Spleen (tissue), 11 donors: ENCODE results near the gene TSHZ3. TPM values are rescaled to one million over a fixed set of nuclear protein-coding genes. Genes with fewer than 3 reads are reported as not detected.
A peak's percentile ranks its signal among the peaks of the same experiment; 100 is the strongest.

Source experiments
- DNase-seq: peaks from one replicate; pipeline ENCODE4 v3.0.0-alpha.2; 2020
- H3K27ac ChIP-seq, 8 donors: fragments of 200-600 bp; sonication (generic) in 7 of 8; 1 replicate in 4 of 8; 2 replicates in 4 of 8; pipeline versions ENCODE4 v1.5.0 to v1.8.0; 2016 to 2021; ENCODE audit warnings: inconsistent platforms in 4 of 8, mild to moderate bottlenecking in 4 of 8, moderate library complexity in 1 of 8
- H3K27me3 ChIP-seq, 7 donors: fragments of 200-600 bp; sonication (generic) in 6 of 7; replicated peaks in 1 of 7; 1 replicate in 4 of 7; 2 replicates in 3 of 7; pipeline versions ENCODE4 v1.5.0 to v1.8.0; 2016 to 2021; ENCODE audit warnings: inconsistent platforms in 3 of 7, mild to moderate bottlenecking in 1 of 7
- H3K36me3 ChIP-seq, 6 donors: fragments of 200-600 bp; sonication (generic) in 5 of 6; 1 replicate in 4 of 6; 2 replicates in 2 of 6; pipeline versions ENCODE4 v1.5.0 to v1.8.0; 2016 to 2021; ENCODE audit warnings: inconsistent platforms in 2 of 6
- H3K4me1 ChIP-seq, 6 donors: fragments of 200-600 bp; sonication (generic) in 5 of 6; 1 replicate in 3 of 6; 2 replicates in 3 of 6; pipeline versions ENCODE4 v1.5.0 to v1.8.0; 2016 to 2021; ENCODE audit warnings: inconsistent platforms in 3 of 6
- H3K4me3 ChIP-seq, 8 donors: fragments of 200-600 bp; sonication (generic) in 7 of 8; 1 replicate in 4 of 8; 2 replicates in 4 of 8; pipeline versions ENCODE4 v1.5.0 to v1.8.0; 2016 to 2021; ENCODE audit warnings: inconsistent platforms in 4 of 8, mild to moderate bottlenecking in 4 of 8, moderate library complexity in 2 of 8
- H3K9me3 ChIP-seq, 8 donors: fragments of 200-600 bp; sonication (generic) in 7 of 8; 1 replicate in 4 of 8; 2 replicates in 4 of 8; pipeline versions ENCODE4 v1.5.0 to v1.8.0; 2016 to 2021; ENCODE audit warnings: inconsistent platforms in 4 of 8
- POLR2A ChIP-seq, 3 donors: fragments of 450-650 bp; IDR thresholded peaks; one replicate each; pipeline ENCODE4 v1.5.1; 2017; ENCODE audit warnings: antibody characterized with exemption in 3 of 3, mild to moderate bottlenecking in 1 of 3
- POLR2AphosphoS5 ChIP-seq, 3 donors: sonication (generic); formaldehyde crosslinking; IDR thresholded peaks; one replicate each; pipeline ENCODE4 v1.5.1; 2017; ENCODE audit warnings: antibody characterized with exemption in 3 of 3
- WGBS, 5 donors: extraction: QIAGEN DNeasy Blood & Tissue Kit in 3 of 5; methylation state at CpG; one replicate each; pipeline versions ENCODE4 v1.1.5 to v1.1.7; 2013 to 2018; 5-methylcytosine and 5-hydroxymethylcytosine counted together
- intact Hi-C: fragments of 100-400 bp; cut with DNase I; formaldehyde crosslinking; loops from one replicate; pipeline ENCODE4 v1.15.0; 2023; ENCODE audit warnings: low total_unique reads
- polyA plus RNA-seq, 3 donors: library from polyadenylated mRNA; stranded (reverse); fragments of 200-250 nt; gene quantifications; one replicate each; pipeline ENCODE4 v1.2.1, GENCODE V29; 2013
- total RNA-seq, 7 donors: library from RNA; depleted of rRNA in 3 of 7; stranded (reverse); fragments of >200 nt in 3 of 7; fragmentation: NEBNext Ultra II Directional in 4 of 7; extraction: Animal tissue kit (Norgen Biotek cat#: 25700) in 4 of 7; gene quantifications; one replicate each; pipeline versions ENCODE4 v1.1.0 to v1.2.1, GENCODE V29; 2016 to 2021
- TF ChIP-seq, protein P1 (sequence below), 11 experiments: fragments of 200-600 bp in 7 of 11; fragments of 450-650 bp in 4 of 11; sonication (generic) in 4 of 11; IDR thresholded peaks in 8 of 11; conservative IDR thresholded peaks in 3 of 11; 1 replicate in 7 of 11; 2 replicates in 4 of 11; pipeline versions ENCODE4 v1.4.0 to v1.8.0; 2016 to 2021; ENCODE audit warnings: antibody characterized with exemption in 11 of 11, inconsistent platforms in 4 of 11, mild to moderate bottlenecking in 1 of 11
- donor health status: healthy with polysubstance abuse.
- donor health status: DM: no; HTN: no; CAD: no; lungs with moderate emphysema.
- donor health status: DM: no; HTN: no; CAD: no.
- donor health status: Bipolar disorder and iron deficiency.
- donor health status: healthy.
- donor health status: DM: no; HTN: no; CAD: no.
- donor health status: DM: yes; HTN: yes; CAD: no.

Gene TSHZ3
- total and polyA plus RNA-seq, 10 donors = 1.2 to 24.6 (median 13.4) TPM

DNA sequence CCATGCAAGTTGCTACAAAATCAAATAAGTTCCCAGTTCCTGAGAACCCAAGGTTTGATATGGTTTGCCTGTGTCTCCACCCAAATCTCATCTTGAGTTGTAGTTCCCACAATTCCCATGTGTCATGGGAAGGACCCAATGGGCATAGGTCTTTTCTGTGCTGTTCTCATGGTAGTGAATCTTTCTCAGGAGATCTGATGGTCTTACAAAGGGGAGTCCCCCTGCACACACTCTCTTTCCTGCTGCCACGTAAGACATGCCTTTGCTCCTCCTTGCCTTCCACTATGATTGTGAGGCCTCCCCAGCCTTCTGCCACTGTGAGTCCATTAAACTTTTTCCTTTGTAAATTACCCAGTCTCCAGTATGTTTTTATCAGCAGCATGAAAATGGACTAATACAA is 28.5 kb upstream of the TSHZ3 start:
- peak overlapping the region in 1 of 8 donors; percentile 15 for H3K27ac ChIP-seq
- DNase-seq = no peak
- peaks cover 0 to 12% (median 1%) of the 10 kb centered on the region in 8 donors for H3K9me3 ChIP-seq
- H3K27me3 ChIP-seq = peaks cover 0 to 10% (median 0%) of the 10 kb centered on the region in 7 donors
- TF ChIP-seq, protein P1, sequence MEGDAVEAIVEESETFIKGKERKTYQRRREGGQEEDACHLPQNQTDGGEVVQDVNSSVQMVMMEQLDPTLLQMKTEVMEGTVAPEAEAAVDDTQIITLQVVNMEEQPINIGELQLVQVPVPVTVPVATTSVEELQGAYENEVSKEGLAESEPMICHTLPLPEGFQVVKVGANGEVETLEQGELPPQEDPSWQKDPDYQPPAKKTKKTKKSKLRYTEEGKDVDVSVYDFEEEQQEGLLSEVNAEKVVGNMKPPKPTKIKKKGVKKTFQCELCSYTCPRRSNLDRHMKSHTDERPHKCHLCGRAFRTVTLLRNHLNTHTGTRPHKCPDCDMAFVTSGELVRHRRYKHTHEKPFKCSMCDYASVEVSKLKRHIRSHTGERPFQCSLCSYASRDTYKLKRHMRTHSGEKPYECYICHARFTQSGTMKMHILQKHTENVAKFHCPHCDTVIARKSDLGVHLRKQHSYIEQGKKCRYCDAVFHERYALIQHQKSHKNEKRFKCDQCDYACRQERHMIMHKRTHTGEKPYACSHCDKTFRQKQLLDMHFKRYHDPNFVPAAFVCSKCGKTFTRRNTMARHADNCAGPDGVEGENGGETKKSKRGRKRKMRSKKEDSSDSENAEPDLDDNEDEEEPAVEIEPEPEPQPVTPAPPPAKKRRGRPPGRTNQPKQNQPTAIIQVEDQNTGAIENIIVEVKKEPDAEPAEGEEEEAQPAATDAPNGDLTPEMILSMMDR (IDR thresholded peaks at IDR 0.05 in 8 of 11, conservative IDR thresholded peaks at IDR 0.05 in 3 of 11) = no peak
- TF ChIP-seq POLR2A (IDR thresholded peaks at IDR 0.05) (no peak), POLR2AphosphoS5 (IDR thresholded peaks at IDR 0.05) (no peak)
- WGBS, 5 donors = 68 to 88% (median 76%) methylated on average over 1 of the region's 1 CpG
- no peaks in the 10 kb centered on the region for H3K4me1 ChIP-seq
- no peaks in the 10 kb centered on the region for H3K36me3 ChIP-seq
- intact Hi-C loops = no loop called here
- no peak overlapping the region for H3K4me3 ChIP-seq

DNA sequence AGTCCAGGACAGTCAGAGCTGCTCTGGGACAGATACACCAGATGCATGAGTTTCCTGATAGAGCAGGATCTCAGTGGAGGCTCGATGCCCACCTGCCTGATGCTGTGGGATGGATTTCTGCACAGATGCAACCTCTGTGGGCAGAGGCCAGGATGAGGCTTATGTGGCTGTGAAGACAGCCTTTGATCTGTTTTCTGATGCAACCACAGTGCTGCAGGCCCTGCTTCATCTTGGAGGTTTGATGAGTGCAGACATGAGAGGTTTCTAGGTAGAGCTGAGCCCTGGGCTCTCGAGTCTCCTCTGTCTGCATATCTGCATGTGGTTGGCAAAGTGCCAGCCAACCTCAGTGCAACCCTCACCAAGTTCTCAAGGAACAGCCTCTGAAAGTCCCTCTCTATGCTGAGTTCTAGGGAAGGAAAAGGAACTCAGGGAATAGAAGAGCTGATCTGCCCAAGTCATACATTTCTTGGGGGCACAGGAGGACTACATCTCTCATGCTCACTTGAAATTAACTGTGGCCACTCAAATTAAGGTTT is 23.1 kb upstream of the TSHZ3 start:
- Histone ChIP-seq H3K4me3 (no peak overlapping the region), H3K36me3 (no peaks in the 10 kb centered on the region), H3K9me3 (peaks cover 0 to 14% (median 2%) of the 10 kb centered on the region in 8 donors), H3K27ac (no peak overlapping the region), H3K4me1 (no peaks in the 10 kb centered on the region), H3K27me3 (peaks cover 0 to 22% (median 0%) of the 10 kb centered on the region in 7 donors)
- WGBS, 5 donors = 29 to 65% (median 51%) methylated on average over 1 to 2 of the region's 2 CpGs
- intact Hi-C loops = no loop called here
- TF ChIP-seq POLR2AphosphoS5 (IDR thresholded peaks at IDR 0.05) = no peak
- TF ChIP-seq, protein P1 (IDR thresholded peaks at IDR 0.05 in 8 of 11, conservative IDR thresholded peaks at IDR 0.05 in 3 of 11) = no peak
- TF ChIP-seq POLR2A (IDR thresholded peaks at IDR 0.05) = no peak
- no peak for DNase-seq

DNA sequence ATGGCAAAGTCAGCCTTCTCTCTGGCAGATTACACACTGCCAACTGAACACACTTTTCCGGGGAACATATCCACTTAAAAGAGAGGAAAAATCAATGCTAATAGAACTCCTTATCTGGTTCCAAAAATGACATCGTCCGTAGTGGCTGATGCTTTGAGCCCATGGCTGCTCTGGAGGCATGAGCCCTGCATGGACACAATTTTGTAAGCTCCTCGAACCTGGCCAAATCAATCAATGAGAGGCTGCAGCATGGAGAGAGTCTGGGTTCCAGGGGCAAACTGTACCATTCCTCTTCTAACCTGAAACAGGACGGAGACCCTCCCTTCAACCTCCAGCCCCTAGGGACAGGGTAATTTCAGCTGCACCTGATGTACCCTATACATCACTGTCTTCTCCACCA is 21.0 kb upstream of the TSHZ3 start:
- no peaks in the 10 kb centered on the region for H3K36me3 ChIP-seq
- no peak overlapping the region for H3K4me3 ChIP-seq
- intact Hi-C loops = no loop called here
- DNase-seq = no peak
- TF ChIP-seq, protein P1 (IDR thresholded peaks at IDR 0.05 in 8 of 11, conservative IDR thresholded peaks at IDR 0.05 in 3 of 11) = no peak
- TF ChIP-seq POLR2AphosphoS5 (IDR thresholded peaks at IDR 0.05) (no peak), POLR2A (IDR thresholded peaks at IDR 0.05) (no peak)
- no peak overlapping the region for H3K27ac ChIP-seq
- peaks cover 0 to 14% (median 2%) of the 10 kb centered on the region in 8 donors for H3K9me3 ChIP-seq
- H3K4me1 ChIP-seq = no peaks in the 10 kb centered on the region
- WGBS, 5 donors = 76 to 84% (median 80%) methylated on average over 5 of the region's 5 CpGs
- H3K27me3 ChIP-seq = peaks cover 0 to 42% (median 0%) of the 10 kb centered on the region in 7 donors

DNA sequence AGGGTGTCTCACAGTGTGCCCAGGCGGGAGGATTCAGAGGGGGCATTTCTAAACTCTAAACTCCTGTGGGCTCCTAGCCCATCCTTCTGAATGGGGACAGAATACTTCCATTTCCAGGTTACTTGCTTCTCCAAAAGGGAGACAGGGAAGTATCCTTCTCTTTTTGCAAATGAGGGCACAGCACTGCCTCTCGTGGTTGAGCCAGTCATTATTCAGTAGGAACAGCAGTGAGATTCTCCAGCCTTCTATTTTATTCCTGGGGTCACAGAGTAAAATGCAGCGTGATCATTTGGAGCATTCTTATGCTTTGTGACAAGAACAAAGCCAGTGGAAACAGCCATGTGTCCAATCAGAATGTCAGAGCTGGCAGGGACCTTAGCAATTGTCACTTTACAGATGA is 15.7 kb upstream of the TSHZ3 start:
- DNase-seq = no peak
- Histone ChIP-seq H3K9me3 (no peaks in the 10 kb centered on the region), H3K27me3 (peaks cover 0 to 40% (median 0%) of the 10 kb centered on the region in 7 donors), H3K27ac (no peak overlapping the region), H3K36me3 (no peaks in the 10 kb centered on the region), H3K4me3 (no peak overlapping the region), H3K4me1 (no peaks in the 10 kb centered on the region)
- TF ChIP-seq, protein P1 (IDR thresholded peaks at IDR 0.05 in 8 of 11, conservative IDR thresholded peaks at IDR 0.05 in 3 of 11) = no peak
- TF ChIP-seq POLR2AphosphoS5 (IDR thresholded peaks at IDR 0.05) = no peak
- no peak for TF ChIP-seq POLR2A (IDR thresholded peaks at IDR 0.05)
- WGBS, 5 donors = 71 to 87% (median 76%) methylated on average over 3 of the region's 3 CpGs
- intact Hi-C loops = no loop called here
